GM19240 (cell line): ENCODE data around the gene SIGLEC9.

Source experiments
- DNase-seq: peaks from one replicate; pipeline ENCODE4 v3.0.0; 2011; ENCODE audit warnings: low spot score; ENCODE audit not compliant: insufficient read length

Gene SIGLEC9

DNA sequence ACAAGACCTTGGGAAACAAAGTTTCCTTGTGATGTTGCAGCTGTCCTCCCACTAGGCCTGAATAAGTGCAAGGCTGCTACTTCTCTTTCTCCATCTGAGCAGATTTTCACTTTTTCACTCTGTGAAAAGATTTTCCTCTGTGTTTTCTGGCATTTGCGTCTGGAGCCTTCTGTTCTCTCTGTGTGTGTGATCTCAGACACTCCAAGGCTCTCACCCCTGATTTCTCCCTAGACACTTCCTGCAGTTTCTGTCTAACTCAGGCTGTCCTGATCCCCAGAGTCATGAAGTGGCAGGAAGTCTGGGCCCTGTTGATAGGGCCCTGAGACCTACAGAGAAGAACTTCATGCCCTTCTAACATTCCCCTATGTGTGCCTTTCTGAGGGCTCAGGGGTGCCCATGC lies 54.5 kb downstream of the SIGLEC9 start:
- no peak for DNase-seq
